ENCODE data around the gene N4BP3.

DNA sequence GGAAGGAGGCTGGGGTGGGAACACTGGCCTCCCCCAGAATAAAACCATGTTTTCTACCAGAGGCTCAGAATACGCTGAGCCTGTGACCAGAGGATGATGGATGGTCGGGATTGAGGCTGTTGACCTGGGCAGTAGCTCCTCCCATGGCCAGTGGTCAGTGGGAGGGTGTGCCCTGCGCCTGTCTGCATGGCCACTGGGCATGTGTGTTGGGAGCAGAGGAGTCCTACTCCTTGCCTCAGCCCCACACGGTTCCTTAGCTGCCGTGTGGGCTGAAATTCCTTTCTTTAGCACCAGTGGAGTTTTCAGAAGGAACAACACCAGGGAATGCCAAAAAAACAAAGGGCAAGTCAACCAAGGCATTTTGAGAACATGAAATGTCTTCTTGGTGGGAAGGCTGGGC, 9.0 kb downstream of the N4BP3 start:
- TF ChIP-seq, protein P1, sequence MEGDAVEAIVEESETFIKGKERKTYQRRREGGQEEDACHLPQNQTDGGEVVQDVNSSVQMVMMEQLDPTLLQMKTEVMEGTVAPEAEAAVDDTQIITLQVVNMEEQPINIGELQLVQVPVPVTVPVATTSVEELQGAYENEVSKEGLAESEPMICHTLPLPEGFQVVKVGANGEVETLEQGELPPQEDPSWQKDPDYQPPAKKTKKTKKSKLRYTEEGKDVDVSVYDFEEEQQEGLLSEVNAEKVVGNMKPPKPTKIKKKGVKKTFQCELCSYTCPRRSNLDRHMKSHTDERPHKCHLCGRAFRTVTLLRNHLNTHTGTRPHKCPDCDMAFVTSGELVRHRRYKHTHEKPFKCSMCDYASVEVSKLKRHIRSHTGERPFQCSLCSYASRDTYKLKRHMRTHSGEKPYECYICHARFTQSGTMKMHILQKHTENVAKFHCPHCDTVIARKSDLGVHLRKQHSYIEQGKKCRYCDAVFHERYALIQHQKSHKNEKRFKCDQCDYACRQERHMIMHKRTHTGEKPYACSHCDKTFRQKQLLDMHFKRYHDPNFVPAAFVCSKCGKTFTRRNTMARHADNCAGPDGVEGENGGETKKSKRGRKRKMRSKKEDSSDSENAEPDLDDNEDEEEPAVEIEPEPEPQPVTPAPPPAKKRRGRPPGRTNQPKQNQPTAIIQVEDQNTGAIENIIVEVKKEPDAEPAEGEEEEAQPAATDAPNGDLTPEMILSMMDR (IDR thresholded peaks at IDR 0.05; ENCODE audit: borderline replicate concordance, extremely low read depth, low read length, poor library complexity, severe bottlenecking) = no peak
- TF ChIP-seq EZH2 (IDR thresholded peaks at IDR 0.05; ENCODE audit: borderline replicate concordance, low read depth, low read length, severe bottlenecking) = no peak

Measured in DND-41 (cell line).